ENCODE data around the gene MYO9B.

GRCh38 chr19:17262557-17262956, 187.0 kb downstream of the MYO9B start:
- no peak for TF ChIP-seq POLR2AphosphoS5 (IDR thresholded peaks at IDR 0.05; ENCODE audit: insufficient read depth in 1 of 2, low read depth in 1 of 2)
- TF ChIP-seq, protein P1, sequence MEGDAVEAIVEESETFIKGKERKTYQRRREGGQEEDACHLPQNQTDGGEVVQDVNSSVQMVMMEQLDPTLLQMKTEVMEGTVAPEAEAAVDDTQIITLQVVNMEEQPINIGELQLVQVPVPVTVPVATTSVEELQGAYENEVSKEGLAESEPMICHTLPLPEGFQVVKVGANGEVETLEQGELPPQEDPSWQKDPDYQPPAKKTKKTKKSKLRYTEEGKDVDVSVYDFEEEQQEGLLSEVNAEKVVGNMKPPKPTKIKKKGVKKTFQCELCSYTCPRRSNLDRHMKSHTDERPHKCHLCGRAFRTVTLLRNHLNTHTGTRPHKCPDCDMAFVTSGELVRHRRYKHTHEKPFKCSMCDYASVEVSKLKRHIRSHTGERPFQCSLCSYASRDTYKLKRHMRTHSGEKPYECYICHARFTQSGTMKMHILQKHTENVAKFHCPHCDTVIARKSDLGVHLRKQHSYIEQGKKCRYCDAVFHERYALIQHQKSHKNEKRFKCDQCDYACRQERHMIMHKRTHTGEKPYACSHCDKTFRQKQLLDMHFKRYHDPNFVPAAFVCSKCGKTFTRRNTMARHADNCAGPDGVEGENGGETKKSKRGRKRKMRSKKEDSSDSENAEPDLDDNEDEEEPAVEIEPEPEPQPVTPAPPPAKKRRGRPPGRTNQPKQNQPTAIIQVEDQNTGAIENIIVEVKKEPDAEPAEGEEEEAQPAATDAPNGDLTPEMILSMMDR (IDR thresholded peaks at IDR 0.05) = no peak
- no peak for TF ChIP-seq POLR2A (IDR thresholded peaks at IDR 0.05)

Measured in vagina (tissue), 2 donors.